Chondrocyte (in vitro differentiated cells): Measurements from ENCODE around the gene PTPN5. TPM values are rescaled to one million over a fixed set of nuclear protein-coding genes. Genes with fewer than 3 reads are reported as not detected.

Source experiments
- DNase-seq: peaks from one replicate; pipeline ENCODE4 v3.0.0; 2021; ENCODE audit warnings: mixed read lengths, low spot score
- H3K27ac Mint-ChIP-seq: one replicate; pipeline ENCODE4 v1.8.0; 2021; ENCODE audit warnings: mild to moderate bottlenecking, moderate library complexity, mixed read lengths; ENCODE audit not compliant: unreplicated experiment
- H3K27me3 Mint-ChIP-seq: 2 replicates; pipeline ENCODE4 v1.8.0; 2021; ENCODE audit warnings: low read depth, mixed read lengths
- H3K36me3 Mint-ChIP-seq: 2 replicates; pipeline ENCODE4 v1.8.0; 2021; ENCODE audit warnings: low read depth, mixed read lengths
- H3K4me1 Mint-ChIP-seq: 2 replicates; pipeline ENCODE4 v1.8.0; 2021; ENCODE audit warnings: low read depth, mild to moderate bottlenecking, mixed read lengths
- H3K4me3 Mint-ChIP-seq: one replicate; pipeline ENCODE4 v1.8.0; 2021; ENCODE audit warnings: mild to moderate bottlenecking, moderate library complexity, mixed read lengths; ENCODE audit not compliant: unreplicated experiment
- H3K9me3 Mint-ChIP-seq: 2 replicates; pipeline ENCODE4 v1.8.0; 2021; ENCODE audit warnings: low read depth, mixed read lengths
- CTCF ChIP-seq: fragments of 200-600 bp; sonication (generic); IDR thresholded peaks from 2 replicates; pipeline ENCODE4 v1.5.0; 2021; ENCODE audit warnings: antibody characterized with exemption, mild to moderate bottlenecking, moderate library complexity
- total RNA-seq: library from RNA; stranded (reverse); gene quantifications from 3 replicates; pipeline ENCODE4 v1.2.1, GENCODE V29; 2021

PTPN5 gene
- total RNA-seq, 1 donor from 2014 or later, result not detected

DNA sequence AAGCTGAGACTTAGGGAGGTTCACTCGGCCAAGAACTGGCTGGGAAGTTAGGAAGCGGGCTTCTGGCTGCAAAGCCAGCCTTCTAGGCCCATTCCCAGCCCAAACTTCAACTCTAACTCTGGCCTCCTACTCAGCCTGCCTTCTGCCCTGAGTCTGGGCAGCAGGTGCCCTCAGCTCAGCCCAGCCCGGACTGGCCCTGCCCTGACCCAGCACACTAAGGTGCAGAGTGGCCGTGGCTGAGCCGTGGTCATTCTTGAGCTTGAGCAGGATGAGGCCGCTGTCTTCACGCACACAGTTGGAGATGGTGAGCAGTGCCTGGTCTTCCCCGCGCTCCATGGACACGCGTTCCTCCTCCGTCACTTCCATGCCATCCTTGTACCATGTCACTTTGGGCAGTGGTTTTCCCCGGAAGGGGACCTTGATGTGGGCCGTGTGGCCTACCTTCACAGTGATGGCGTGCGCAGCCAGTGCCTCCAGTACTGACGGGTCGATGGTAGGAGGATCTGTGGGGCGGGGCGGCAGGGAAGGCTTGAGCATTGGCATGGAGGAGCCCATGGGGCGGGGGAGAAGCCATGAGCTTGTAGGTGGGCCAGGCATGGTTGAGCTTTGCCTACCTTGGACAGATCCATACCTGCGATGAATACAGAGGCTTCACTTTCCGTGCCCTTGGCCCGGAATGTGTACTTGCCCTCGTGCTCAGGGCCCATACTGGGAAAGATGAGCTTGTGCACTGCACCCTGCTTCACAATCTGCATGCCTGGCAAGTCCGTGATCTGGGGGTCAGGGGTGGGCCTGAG, 77.8 kb downstream of the PTPN5 start:
- no peak overlapping the region for H3K27ac Mint-ChIP-seq
- H3K36me3 Mint-ChIP-seq, result peaks cover 1% of the 10 kb centered on the region
- TF ChIP-seq CTCF, result no peak
- peak; percentile 88 for DNase-seq
- H3K4me3 Mint-ChIP-seq, result no peak overlapping the region
- peaks cover 32% of the 10 kb centered on the region for H3K27me3 Mint-ChIP-seq
- no peaks in the 10 kb centered on the region for H3K4me1 Mint-ChIP-seq
- H3K9me3 Mint-ChIP-seq, result no peaks in the 10 kb centered on the region

DNA sequence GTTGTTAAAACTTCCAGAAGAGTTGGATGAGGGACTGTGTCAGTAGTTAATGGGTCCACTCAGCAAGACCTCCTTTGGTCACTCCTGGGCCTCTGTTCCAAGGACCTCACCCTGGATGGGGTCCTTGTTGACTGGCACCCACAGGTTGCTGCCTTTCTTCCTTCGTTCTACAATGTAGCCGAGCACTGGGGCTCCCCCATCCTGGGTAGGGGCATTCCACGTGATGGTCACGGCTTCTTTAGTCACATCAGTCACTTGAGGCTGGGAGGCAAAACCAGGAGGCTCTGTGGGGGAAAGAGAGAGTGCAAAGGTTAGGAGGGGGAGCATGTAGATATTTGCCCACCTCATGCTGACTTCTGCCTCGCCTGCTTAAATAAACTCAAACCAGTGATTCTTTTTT, 81.1 kb downstream of the PTPN5 start:
- Mint-ChIP-seq H3K9me3 (no peaks in the 10 kb centered on the region), H3K27me3 (peaks cover 44% of the 10 kb centered on the region), H3K36me3 (peaks cover 1% of the 10 kb centered on the region), H3K4me1 (no peaks in the 10 kb centered on the region), H3K27ac (no peak overlapping the region), H3K4me3 (no peak overlapping the region)
- TF ChIP-seq CTCF, result no peak
- peak; percentile 52 for DNase-seq

- TF ChIP-seq CTCF, result no peak
- H3K27me3 Mint-ChIP-seq, result peaks cover 38% of the 10 kb centered on the region
These were observed 82.2 kb downstream of the PTPN5 start for GRCh38 chr11:18709414-18709813.

DNA sequence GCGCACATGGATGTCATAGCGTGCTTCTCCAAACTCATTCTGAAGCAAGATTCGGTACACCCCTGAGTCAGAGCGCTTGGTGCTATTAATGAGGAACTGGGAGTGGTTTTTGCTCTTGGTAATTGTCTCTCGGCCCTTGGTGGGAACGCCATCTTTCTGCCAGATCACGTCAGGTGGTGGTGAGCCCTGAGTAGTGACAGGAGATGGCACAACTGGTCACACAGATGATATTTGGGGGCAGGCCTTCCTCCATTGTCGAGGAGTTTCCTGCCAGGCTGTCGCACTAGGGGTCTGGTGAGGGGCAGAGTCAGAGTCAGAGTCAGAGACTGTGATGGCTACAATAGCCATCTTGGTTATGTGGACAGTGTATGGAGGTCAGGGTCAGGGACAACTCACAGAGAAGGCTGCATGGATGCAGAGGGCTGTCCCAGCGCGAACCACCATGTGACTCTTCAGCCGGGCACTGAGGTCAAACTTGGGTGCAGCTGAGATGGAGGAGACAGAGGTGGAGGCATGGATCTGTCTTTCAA, 83.7 kb downstream of the PTPN5 start:
- H3K27ac Mint-ChIP-seq, result no peak overlapping the region
- H3K9me3 Mint-ChIP-seq, result no peaks in the 10 kb centered on the region
- H3K4me1 Mint-ChIP-seq, result no peaks in the 10 kb centered on the region
- TF ChIP-seq CTCF, result no peak
- peaks cover 40% of the 10 kb centered on the region for H3K27me3 Mint-ChIP-seq
- no peak overlapping the region for H3K4me3 Mint-ChIP-seq
- H3K36me3 Mint-ChIP-seq, result no peaks in the 10 kb centered on the region
- DNase-seq, result peak; percentile 36

More at GRCh38 chr11:18709414-18709813, 82.2 kb downstream of the PTPN5 start:
- Mint-ChIP-seq H3K4me3 (no peak overlapping the region), H3K27ac (no peak overlapping the region), H3K36me3 (no peaks in the 10 kb centered on the region), H3K9me3 (no peaks in the 10 kb centered on the region), H3K4me1 (no peaks in the 10 kb centered on the region)
- DNase-seq, result peak; percentile 44

- Mint-ChIP-seq H3K4me3 (peak overlapping the region; percentile 68), H3K9me3 (no peaks in the 10 kb centered on the region), H3K4me1 (no peaks in the 10 kb centered on the region), H3K36me3 (peaks cover under 1% of the 10 kb centered on the region), H3K27me3 (peaks cover 38% of the 10 kb centered on the region), H3K27ac (no peak overlapping the region)
- peak; percentile 67 for DNase-seq
- no peak for TF ChIP-seq CTCF
These were observed 85.0 kb downstream of the PTPN5 start for GRCh38 chr11:18706330-18707243.
